GM12878 (cell line): Measurements from ENCODE around the gene CUL1.

Source experiments
- CBX3 ChIP-seq: fragments of 200-600 bp; sonication (generic); IDR thresholded peaks from 2 replicates; pipeline ENCODE4 v1.6.1; 2016; ENCODE audit warnings: low read depth, borderline replicate concordance
- CEBPB ChIP-seq, 2 experiments: fragments of 150-350 bp in 1 of 2; IDR thresholded peaks; 2 replicates each; pipeline ENCODE4 v1.6.1; 2012 to 2014; ENCODE audit warnings: low read depth in 2 of 2, low read length in 2 of 2, borderline replicate concordance in 1 of 2, inconsistent platforms in 1 of 2
- GABPA ChIP-seq: IDR thresholded peaks from 2 replicates; pipeline ENCODE4 v1.6.1; 2014; ENCODE audit warnings: antibody characterized with exemption, low read depth, mild to moderate bottlenecking, inconsistent platforms
- HDAC6 ChIP-seq: fragments of 200-600 bp; sonication (generic); IDR thresholded peaks from one replicate; pipeline ENCODE4 v1.8.0; 2017; ENCODE audit warnings: antibody characterized with exemption; ENCODE audit not compliant: unreplicated experiment
- RCOR1 ChIP-seq: conservative IDR thresholded peaks from 2 replicates; pipeline ENCODE4 v1.6.1; 2012; ENCODE audit warnings: low read depth, low read length, improper control_type of control experiment
- SREBF2 ChIP-seq: IDR thresholded peaks from 2 replicates; pipeline ENCODE4 v1.6.1; 2012; ENCODE audit warnings: mild to moderate bottlenecking, low read length
- TCF7 ChIP-seq: IDR thresholded peaks from 2 replicates; pipeline ENCODE4 v1.6.1; 2014; ENCODE audit warnings: antibody characterized with exemption, borderline replicate concordance
- ZZZ3 ChIP-seq: IDR thresholded peaks from 2 replicates; pipeline ENCODE4 v1.6.1; 2011; ENCODE audit warnings: low read depth; ENCODE audit not compliant: control insufficient read depth, insufficient read length
- TF ChIP-seq, protein P1 (sequence below), 3 experiments: IDR thresholded peaks in 2 of 3; conservative IDR thresholded peaks in 1 of 3; 2 replicates each; pipeline ENCODE4 v1.5.1; 2011; ENCODE audit warnings: low read depth in 3 of 3, low read length in 3 of 3, mild to moderate bottlenecking in 3 of 3, control low read depth in 2 of 3, moderate library complexity in 2 of 3, inconsistent platforms in 1 of 3, mixed read lengths in 1 of 3; ENCODE audit not compliant: control insufficient read depth in 2 of 3, insufficient read depth in 1 of 3; ENCODE audit errors: extremely low read depth in 1 of 3
- TF ChIP-seq, protein P2 (sequence below): IDR thresholded peaks from 2 replicates; pipeline ENCODE4 v1.6.1; 2012; ENCODE audit warnings: low read depth, low read length, improper control_type of control experiment

DNA sequence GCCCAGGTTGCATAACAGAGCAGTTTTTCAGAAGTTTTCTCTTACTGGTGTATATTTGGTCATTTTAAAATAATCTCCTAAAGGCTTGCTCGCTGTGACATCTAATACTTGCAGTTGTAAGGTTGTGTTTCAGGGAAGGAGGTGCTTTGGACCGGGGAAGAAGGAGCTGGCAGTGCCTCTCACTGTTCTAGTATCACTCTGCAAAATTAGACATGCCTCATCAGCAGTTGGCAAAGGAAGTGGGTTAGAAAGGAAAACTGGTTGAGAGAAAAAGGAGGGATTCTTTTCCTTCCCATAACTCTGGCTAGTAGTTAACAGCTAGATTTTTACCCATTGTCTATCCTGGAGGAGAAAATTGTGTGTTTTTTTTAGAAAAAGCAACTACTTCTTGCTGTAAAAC, 34.8 kb downstream of the CUL1 start:
- TF ChIP-seq, protein P1, sequence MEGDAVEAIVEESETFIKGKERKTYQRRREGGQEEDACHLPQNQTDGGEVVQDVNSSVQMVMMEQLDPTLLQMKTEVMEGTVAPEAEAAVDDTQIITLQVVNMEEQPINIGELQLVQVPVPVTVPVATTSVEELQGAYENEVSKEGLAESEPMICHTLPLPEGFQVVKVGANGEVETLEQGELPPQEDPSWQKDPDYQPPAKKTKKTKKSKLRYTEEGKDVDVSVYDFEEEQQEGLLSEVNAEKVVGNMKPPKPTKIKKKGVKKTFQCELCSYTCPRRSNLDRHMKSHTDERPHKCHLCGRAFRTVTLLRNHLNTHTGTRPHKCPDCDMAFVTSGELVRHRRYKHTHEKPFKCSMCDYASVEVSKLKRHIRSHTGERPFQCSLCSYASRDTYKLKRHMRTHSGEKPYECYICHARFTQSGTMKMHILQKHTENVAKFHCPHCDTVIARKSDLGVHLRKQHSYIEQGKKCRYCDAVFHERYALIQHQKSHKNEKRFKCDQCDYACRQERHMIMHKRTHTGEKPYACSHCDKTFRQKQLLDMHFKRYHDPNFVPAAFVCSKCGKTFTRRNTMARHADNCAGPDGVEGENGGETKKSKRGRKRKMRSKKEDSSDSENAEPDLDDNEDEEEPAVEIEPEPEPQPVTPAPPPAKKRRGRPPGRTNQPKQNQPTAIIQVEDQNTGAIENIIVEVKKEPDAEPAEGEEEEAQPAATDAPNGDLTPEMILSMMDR (IDR thresholded peaks at IDR 0.05 in 2 of 3, conservative IDR thresholded peaks at IDR 0.05 in 1 of 3; ENCODE audit: control insufficient read depth in 2 of 3, extremely low read depth in 1 of 3, insufficient read depth in 1 of 3, low read depth in 3 of 3, low read length in 3 of 3) = no peak
- TF ChIP-seq ZZZ3 (no peak), HDAC6 (no peak), TCF7 (no peak), GABPA (no peak), RCOR1 (no peak), CBX3 (no peak), CEBPB (IDR thresholded peaks at IDR 0.05; ENCODE audit: borderline replicate concordance in 1 of 2, low read depth in 2 of 2, low read length in 2 of 2) (no peak), SREBF2 (no peak)
- TF ChIP-seq, protein P2, sequence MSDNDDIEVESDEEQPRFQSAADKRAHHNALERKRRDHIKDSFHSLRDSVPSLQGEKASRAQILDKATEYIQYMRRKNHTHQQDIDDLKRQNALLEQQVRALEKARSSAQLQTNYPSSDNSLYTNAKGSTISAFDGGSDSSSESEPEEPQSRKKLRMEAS = no peak
